NCI-H146 (cell line): ENCODE data around the gene ZNF267.
"Not testable (repeated sequence)": the region's sequence is repeated elsewhere in the genome, so short reads cannot be mapped to it uniquely, and the experiment has no call there.

ENCODE experiments used
- DNase-seq: peaks from one replicate; lab custom pipeline; 2025; lab: John Stamatoyannopoulos, UW

Gene ZNF267

DNA sequence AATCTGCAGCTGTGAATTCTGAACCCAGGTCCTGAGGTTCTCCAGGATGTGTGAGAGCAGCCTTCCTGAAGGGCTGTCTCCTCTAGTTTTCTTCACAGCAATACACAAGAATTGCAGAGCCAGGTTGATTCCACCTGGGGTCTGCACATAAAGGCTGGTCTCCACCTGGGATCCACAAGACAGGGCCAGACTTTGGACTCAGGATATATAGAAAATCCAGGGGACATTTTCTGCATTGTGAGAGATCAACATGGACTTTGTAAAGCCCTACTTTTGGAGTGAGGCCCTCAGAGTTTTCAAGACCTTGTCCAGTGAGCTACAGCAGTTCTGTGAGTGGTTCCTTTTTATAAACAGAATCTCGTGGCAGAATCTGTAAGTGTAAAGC lies 6.3 kb downstream of the ZNF267 start:
- no peak for DNase-seq

DNA sequence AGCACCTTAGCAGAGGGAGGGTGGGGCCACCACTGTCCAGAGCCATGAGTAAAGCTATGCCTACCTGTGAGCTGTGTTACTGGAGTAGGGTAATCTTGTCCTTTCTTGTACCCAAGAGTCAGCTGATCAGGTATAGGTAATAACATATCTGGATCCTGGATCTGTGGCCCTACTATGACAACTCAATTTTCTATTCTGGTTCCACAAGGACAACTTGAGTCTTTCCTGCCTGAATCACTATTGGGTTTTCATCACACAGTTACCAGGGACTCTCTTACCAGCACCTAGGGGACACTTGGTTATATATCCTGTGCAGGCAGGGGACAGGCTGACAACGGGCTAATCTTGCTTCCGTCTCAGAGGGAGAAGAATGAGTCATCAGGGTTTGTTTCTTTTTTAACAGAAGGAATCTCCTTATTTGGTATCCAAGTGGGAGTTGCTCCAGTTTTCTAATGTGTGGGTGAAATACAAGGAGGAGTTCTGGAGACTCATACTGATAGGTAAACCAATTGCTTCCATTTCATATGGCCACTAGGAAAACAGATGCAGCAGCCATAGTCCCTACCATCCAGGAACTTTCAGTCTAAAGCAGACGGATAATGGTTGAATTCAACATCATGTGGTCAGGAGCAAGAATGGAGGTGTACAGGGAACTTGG lies 6.8 kb downstream of the ZNF267 start:
- no peak for DNase-seq

- DNase-seq, result no peak
Observed at GRCh38 chr16:31886227-31886626, 12.6 kb downstream of the ZNF267 start.

DNA sequence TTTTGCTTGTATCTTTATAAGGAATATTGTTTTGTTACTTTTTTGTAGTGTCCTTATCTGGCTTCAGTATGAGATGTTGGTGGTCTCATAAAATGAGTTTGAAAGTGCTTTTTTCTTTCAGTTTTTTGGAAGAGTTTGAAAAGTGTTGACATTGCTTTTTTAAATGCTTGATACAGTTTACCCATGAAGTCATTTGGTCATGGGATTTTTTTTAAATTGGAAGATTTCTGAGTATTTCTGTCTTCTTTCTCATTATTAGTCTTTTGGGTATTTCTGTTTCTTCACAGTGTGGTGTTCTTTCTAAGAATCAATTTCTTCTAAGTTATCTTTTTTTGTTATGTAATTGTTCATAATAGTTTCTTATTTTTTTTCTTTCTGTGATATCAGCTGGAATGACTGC lies 15.1 kb downstream of the ZNF267 start:
- no peak for DNase-seq

GRCh38 chr16:31892111-31892510 lies 18.5 kb downstream of the ZNF267 start:
- not testable (repeated sequence) for DNase-seq

DNA sequence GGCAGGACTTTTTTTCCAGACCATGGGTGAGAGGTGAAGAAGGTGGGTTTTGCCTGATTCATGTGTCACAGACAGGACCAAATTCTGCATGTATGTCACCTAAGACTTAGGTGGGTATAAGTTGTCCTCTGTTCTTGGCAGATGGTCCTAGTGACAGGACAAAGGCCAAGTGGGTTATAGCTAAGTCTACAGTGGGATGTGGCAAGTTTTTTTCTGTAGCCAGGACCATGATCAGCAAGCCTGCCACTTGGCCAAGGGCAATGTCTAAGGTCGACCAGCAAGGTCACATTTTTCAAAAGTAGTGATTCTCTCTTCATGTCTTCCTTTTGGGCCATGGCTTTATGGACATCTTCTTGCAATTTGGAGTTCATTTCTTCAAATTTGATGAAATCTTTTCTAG lies 20.2 kb downstream of the ZNF267 start:
- no peak for DNase-seq

- no peak for DNase-seq
Observed at GRCh38 chr16:31897283-31897682, 23.7 kb downstream of the ZNF267 start.

GRCh38 chr16:31899505-31899904 lies 25.9 kb downstream of the ZNF267 start:
- no peak for DNase-seq

DNA sequence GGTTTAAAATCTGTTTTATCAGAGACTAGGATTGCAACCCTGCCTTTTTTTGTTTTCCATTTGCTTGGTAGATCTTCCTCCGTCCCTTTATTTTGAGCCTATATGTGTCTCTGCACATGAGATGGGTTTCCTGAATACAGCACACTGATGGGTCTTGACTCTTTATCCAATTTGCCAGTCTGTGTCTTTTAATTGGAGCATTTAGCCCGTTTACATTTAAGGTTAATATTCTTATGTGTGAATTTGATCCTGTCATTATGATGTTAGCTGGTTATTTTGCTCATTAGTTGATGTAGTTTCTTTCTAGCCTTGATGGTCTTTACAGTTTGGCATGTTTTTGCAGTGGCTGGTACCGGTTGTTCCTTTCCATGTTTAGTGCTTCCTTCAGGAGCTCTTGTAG lies 31.0 kb downstream of the ZNF267 start:
- DNase-seq, result not testable (repeated sequence)

GRCh38 chr16:31913668-31914067 lies 40.1 kb downstream of the ZNF267 start:
- no peak for DNase-seq

- no peak for DNase-seq
Observed at GRCh38 chr16:31916056-31916488, 42.5 kb downstream of the ZNF267 start.

GRCh38 chr16:31920373-31920772 lies 46.8 kb downstream of the ZNF267 start:
- DNase-seq, result no peak

- not testable (repeated sequence) for DNase-seq
Observed at GRCh38 chr16:31951806-31952205, 78.2 kb downstream of the ZNF267 start.

DNA sequence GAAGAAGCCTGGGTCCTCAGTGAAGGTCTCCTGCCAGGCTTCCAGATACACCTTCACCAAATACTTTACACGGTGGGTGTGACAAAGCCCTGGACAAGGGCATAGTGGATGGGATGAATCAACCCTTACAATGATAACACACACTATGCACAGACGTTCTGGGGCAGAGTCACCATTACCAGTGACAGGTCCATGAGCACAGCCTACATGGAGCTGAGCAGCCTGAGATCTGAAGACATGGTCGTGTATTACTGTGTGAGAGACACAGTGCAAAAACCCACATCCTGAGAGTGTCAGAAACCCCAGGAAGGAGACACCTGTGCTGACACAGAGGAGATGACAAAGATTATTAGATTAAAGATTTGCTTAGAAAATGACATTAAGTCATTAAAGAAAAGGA lies 78.6 kb downstream of the ZNF267 start:
- not testable (repeated sequence) for DNase-seq

DNA sequence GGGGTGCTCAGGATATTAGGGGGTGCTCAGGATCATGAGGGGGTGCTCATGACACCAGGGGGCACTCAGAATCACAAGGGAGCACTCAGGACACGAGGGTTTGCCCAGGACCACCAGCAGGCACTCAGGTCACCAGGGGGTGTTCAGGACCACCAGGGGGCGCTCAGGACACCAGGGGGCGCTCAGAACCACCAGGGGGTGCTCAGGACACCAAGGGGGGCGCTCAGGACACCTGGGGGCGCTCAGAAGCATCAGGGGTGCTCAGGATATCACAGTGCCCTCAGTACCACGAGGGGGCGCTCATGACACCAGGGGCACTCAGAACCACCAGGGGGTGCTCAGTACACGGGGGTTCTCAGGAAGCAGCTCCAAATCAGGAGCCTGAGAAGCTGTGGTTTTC lies 82.6 kb downstream of the ZNF267 start:
- DNase-seq, result not testable (repeated sequence)

- not testable (repeated sequence) for DNase-seq
Observed at GRCh38 chr16:31960186-31960910, 86.7 kb downstream of the ZNF267 start.
